Astrocyte of the spinal cord (primary cell): ENCODE data around the gene FAM117B.
A peak's percentile ranks its signal among the peaks of the same experiment; 100 is the strongest.

Experiments
- DNase-seq: peaks from one replicate; pipeline ENCODE4 v3.0.0; 2011; ENCODE audit warnings: low read depth, low spot score
- H3K4me3 ChIP-seq: 2 replicates; pipeline ENCODE4 v1.5.1; 2011; ENCODE audit warnings: low read depth, mild to moderate bottlenecking, low read length, moderate library complexity
- CTCF ChIP-seq: IDR thresholded peaks from 2 replicates; pipeline ENCODE4 v1.5.1; 2012; ENCODE audit warnings: low read depth, mild to moderate bottlenecking, low read length, inconsistent platforms
- in situ Hi-C: cut with HindIII; loops from 2 replicates; pipeline ENCODE4 v1.10.0; 2017; ENCODE audit warnings: low sequenced_read_pairs

Gene FAM117B

GRCh38 chr2:202720226-202720625, 85.5 kb downstream of the FAM117B start:
- TF ChIP-seq CTCF, result no peak
- no peak for DNase-seq
- in situ Hi-C loops, result no loop called here
- no peak overlapping the region for H3K4me3 ChIP-seq

- no peak for TF ChIP-seq CTCF
- in situ Hi-C loops, result no loop called here
- no peak overlapping the region for H3K4me3 ChIP-seq
- peak; percentile 32 for DNase-seq
These were observed 86.9 kb downstream of the FAM117B start for GRCh38 chr2:202721621-202722020.

GRCh38 chr2:202723746-202724145, 89.0 kb downstream of the FAM117B start:
- in situ Hi-C loops, result no loop called here
- no peak overlapping the region for H3K4me3 ChIP-seq
- TF ChIP-seq CTCF, result no peak
- no peak for DNase-seq

DNA sequence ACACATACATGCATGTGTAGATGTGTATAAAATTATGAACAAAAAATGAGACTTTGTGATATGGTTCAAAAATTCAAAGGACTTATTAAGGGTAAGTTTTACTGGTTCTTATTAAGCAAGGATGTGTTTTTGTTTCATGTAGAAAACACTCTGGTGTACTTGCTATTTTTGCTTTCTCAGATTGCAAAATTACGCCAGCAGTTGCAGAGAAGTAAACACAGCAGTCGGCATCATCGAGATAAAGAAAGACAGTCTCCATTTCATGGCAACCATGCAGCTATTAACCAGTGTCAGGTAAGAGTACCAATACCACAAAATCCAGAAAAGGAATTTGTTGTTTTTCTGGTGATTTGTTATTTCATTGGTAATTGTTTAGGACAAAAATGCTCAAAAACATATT, 91.3 kb downstream of the FAM117B start:
- DNase-seq, result no peak
- no peak for TF ChIP-seq CTCF
- H3K4me3 ChIP-seq, result no peak overlapping the region
- in situ Hi-C loops, result no loop called here

GRCh38 chr2:202736826-202737225, 102.1 kb downstream of the FAM117B start:
- no peak for DNase-seq
- H3K4me3 ChIP-seq, result no peak overlapping the region
- in situ Hi-C loops, result no loop called here
- no peak for TF ChIP-seq CTCF

DNA sequence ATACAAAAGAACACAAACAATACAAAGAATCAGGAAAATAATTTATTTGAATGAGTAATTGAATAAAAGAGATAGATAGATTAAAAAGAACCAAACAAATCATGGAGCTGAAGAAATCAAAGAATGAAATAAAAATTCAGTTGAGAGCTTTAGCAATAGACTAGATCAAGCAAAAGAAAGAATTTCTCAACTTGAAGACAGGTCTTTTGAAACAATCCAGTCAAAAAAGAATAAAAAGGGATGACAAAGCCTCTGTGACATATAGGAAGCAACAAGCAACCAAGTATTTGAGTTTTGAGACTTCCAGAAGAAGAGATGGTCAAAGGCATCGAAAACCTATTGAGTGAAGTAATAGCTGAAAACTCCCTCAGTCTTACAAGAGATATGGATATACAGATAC, 108.8 kb downstream of the FAM117B start:
- in situ Hi-C loops, result no loop called here

More for the DNA sequence above, 108.8 kb downstream of the FAM117B start:
- DNase-seq, result no peak
- TF ChIP-seq CTCF, result no peak
- no peak overlapping the region for H3K4me3 ChIP-seq
